ENCODE measurements around the gene AGPS. TPM values are rescaled to one million over a fixed set of nuclear protein-coding genes. Genes with fewer than 3 reads are reported as not detected.
"Not testable (repeated sequence)": the region's sequence is repeated elsewhere in the genome, so short reads cannot be mapped to it uniquely, and the experiment has no call there.

Gene AGPS
- total and polyA plus RNA-seq, 2 experiments from 2014 or later, result 22.9 to 36.7 TPM

DNA sequence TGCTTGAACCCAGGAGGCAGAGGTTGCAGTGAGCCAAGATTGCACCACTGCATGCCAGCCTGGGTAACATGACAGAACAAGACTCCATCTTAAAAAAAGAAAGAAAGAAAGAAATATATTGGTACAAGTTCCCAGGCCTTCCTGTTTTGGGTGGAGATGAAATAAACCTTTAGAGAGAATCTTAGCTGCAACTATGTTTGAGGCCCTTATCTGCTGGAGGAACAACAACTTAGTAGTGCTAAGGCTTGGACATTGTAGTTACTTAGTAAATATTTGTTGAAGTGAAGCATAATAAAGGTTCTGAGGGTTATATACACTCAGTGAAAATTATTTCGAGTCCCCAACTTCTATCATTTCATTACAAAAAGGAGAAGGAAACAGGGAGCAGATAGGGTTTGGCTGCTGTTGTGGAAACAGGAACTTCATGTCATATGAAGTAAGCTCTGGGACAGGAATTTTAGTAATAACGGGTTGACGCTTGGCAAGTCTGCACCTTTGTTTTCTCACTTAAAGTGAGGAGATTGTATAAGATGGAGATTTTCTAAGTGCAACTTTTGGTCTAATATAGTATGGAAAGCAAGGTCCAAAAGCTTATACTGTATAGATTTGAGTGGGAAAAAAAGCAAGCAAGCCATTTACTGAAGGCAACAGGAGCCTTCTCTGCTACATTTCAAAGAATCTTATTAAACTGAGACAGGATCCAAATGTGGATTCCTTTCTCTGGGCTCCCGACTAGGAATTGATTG, 40.0 kb upstream of the AGPS start:
- Histone ChIP-seq H3K79me2 (ENCODE audit: insufficient read depth) (no peaks in the 10 kb centered on the region), H3K4me2 (ENCODE audit: unreplicated experiment) (no peak overlapping the region), H3K9me2 (ENCODE audit: insufficient read depth) (no peaks in the 10 kb centered on the region), H3K9me3 (ENCODE audit: low read depth) (no peaks in the 10 kb centered on the region), H4K20me1 (ENCODE audit: insufficient read depth) (no peaks in the 10 kb centered on the region), H3K9ac (peak overlapping the region; percentile 3; the same call in 1 of the 2 replicates), H3F3A (ENCODE audit: insufficient read depth) (peaks cover 10% of the 10 kb centered on the region; the same call in 1 of the 2 replicates), H2AFZ (peak overlapping the region; percentile 41; the same call in 1 of the 2 replicates), H3K27ac (peak overlapping the region; percentile 40), H3K27me3 (replicated peaks; ENCODE audit: insufficient read depth) (no peaks in the 10 kb centered on the region), H3K4me1 (ENCODE audit: insufficient read depth) (peaks cover 12% of the 10 kb centered on the region; the same call in 1 of the 2 replicates), H3K4me3 (no peak overlapping the region), H3K36me3 (ENCODE audit: low read depth) (no peaks in the 10 kb centered on the region)
- DNase-seq, result peak; percentile 24
- TF ChIP-seq EZH2phosphoT487 (IDR thresholded peaks at IDR 0.05; ENCODE audit: insufficient read depth, low read depth) (no peak), EZH2 (IDR thresholded peaks at IDR 0.05; ENCODE audit: insufficient read depth, poor library complexity, severe bottlenecking) (no peak)
- in situ Hi-C loops (cut with MboI), result no loop called here
- 3 to 6% methylated on average over 4 of the region's 4 CpGs for WGBS, 2 experiments (ENCODE audit: low coverage in 1 of 2, low lambda C conversion rate in 2 of 2, missing lambda C conversion rate in 2 of 2)

DNA sequence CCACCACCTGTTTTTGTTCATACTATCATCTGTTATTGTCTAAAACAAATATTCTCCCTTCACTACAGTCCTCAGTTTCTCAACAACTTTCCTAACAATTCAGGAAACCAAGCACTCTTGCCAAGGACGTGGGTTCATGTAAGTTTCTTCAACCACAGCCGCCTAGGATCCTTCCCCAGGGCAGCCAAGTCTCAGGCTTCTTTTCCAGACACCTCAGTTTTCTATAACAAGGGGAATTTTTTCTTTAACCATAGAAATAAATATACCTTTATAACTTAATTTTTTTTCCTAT, 39.4 kb upstream of the AGPS start:
- in situ Hi-C loops (cut with MboI), result no loop called here
- H3K27ac ChIP-seq, result peak overlapping the region; percentile 40; the same call in 1 of the 2 replicates
- no peaks in the 10 kb centered on the region for H3K9me2 ChIP-seq (ENCODE audit: insufficient read depth)
- H3K36me3 ChIP-seq (ENCODE audit: low read depth), result no peaks in the 10 kb centered on the region
- 0 out of 2 replicates have a peak overlapping the region, but pooled peaks have one; percentile 3 for H3K9ac ChIP-seq
- peak overlapping the region; percentile 41; the same call in 1 of the 2 replicates for H2AFZ ChIP-seq
- 7 to 11% methylated on average over 2 of the region's 2 CpGs for WGBS, 2 experiments (ENCODE audit: low coverage in 1 of 2, low lambda C conversion rate in 2 of 2, missing lambda C conversion rate in 2 of 2)
- peak; percentile 43 for DNase-seq
- H3K27me3 ChIP-seq (replicated peaks; ENCODE audit: insufficient read depth), result no peaks in the 10 kb centered on the region
- peaks cover 10% of the 10 kb centered on the region; the same call in 1 of the 2 replicates for H3F3A ChIP-seq (ENCODE audit: insufficient read depth)
- H3K4me1 ChIP-seq (ENCODE audit: insufficient read depth), result peaks cover 12% of the 10 kb centered on the region; the same call in 1 of the 2 replicates
- no peaks in the 10 kb centered on the region for H3K9me3 ChIP-seq (ENCODE audit: low read depth)
- TF ChIP-seq EZH2 (IDR thresholded peaks at IDR 0.05; ENCODE audit: insufficient read depth, poor library complexity, severe bottlenecking), result no peak
- no peak for TF ChIP-seq EZH2phosphoT487 (IDR thresholded peaks at IDR 0.05; ENCODE audit: insufficient read depth, low read depth)
- no peak overlapping the region for H3K4me2 ChIP-seq (ENCODE audit: unreplicated experiment)
- H3K79me2 ChIP-seq (ENCODE audit: insufficient read depth), result no peaks in the 10 kb centered on the region
- no peaks in the 10 kb centered on the region for H4K20me1 ChIP-seq (ENCODE audit: insufficient read depth)
- H3K4me3 ChIP-seq, result no peak overlapping the region

DNA sequence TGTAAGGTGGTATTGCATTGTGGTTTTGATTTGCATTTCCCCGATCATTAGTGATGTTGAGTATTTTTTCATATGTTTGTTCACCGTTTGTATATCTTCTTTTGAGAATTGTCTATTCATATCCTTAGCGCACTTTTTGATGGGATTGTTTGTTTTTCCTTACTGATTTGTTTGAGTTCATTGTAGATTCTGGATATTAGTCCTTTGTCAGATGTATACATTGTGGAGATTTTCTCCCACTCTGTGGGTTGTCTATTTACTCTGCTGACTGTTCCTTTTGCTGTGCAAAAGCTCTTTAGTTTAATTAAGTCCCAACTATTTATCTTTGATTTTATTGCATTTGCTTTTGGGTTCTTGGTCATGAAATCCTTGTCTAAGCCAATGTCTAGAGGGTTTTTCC, 38.0 kb upstream of the AGPS start:
- H3K4me3 ChIP-seq; H3K27ac ChIP-seq; H2AFZ ChIP-seq; H4K20me1 ChIP-seq (ENCODE audit: insufficient read depth); H3K79me2 ChIP-seq (ENCODE audit: insufficient read depth); H3F3A ChIP-seq (ENCODE audit: insufficient read depth); H3K36me3 ChIP-seq (ENCODE audit: low read depth); in situ Hi-C loops (cut with MboI); H3K27me3 ChIP-seq (replicated peaks; ENCODE audit: insufficient read depth); H3K9me3 ChIP-seq (ENCODE audit: low read depth); DNase-seq; H3K9ac ChIP-seq; H3K9me2 ChIP-seq (ENCODE audit: insufficient read depth); H3K4me2 ChIP-seq (ENCODE audit: unreplicated experiment): not testable (repeated sequence)
- peaks cover 12% of the 10 kb centered on the region; the same call in 1 of the 2 replicates for H3K4me1 ChIP-seq (ENCODE audit: insufficient read depth)
- 97 to 100% methylated on average over 3 of the region's 3 CpGs for WGBS, 2 experiments (ENCODE audit: low coverage in 1 of 2, low lambda C conversion rate in 2 of 2, missing lambda C conversion rate in 2 of 2)

DNA sequence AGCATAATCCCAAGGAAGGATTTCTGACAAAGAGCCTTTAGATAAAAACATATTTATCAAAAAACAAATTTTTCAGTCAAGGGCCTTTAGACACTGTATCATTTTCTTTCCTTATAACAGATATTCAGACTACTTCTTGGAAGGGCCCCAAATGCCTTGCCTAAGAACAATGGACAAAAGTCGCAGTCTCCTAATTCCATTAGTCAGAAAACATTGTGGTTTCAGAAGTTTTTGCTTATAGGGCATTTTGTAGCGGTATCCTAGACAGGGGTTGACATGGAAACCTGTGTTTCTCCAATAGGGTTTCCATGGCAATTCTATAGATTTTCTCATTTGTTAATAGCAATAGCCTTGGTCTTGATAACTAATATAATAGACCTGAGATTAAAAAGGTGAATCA, 36.7 kb upstream of the AGPS start:
- Histone ChIP-seq H3K4me1 (ENCODE audit: insufficient read depth) (peaks cover 12% of the 10 kb centered on the region; the same call in 1 of the 2 replicates), H3K9ac (no peak overlapping the region), H3K4me3 (no peak overlapping the region), H4K20me1 (ENCODE audit: insufficient read depth) (no peaks in the 10 kb centered on the region), H3F3A (ENCODE audit: insufficient read depth) (peaks cover 10% of the 10 kb centered on the region; the same call in 1 of the 2 replicates), H3K4me2 (ENCODE audit: unreplicated experiment) (no peak overlapping the region), H3K36me3 (ENCODE audit: low read depth) (no peaks in the 10 kb centered on the region), H2AFZ (no peak overlapping the region), H3K27ac (no peak overlapping the region), H3K9me3 (ENCODE audit: low read depth) (no peaks in the 10 kb centered on the region), H3K79me2 (ENCODE audit: insufficient read depth) (no peaks in the 10 kb centered on the region), H3K9me2 (ENCODE audit: insufficient read depth) (no peaks in the 10 kb centered on the region), H3K27me3 (replicated peaks; ENCODE audit: insufficient read depth) (no peaks in the 10 kb centered on the region)
- 32 to 36% methylated on average over 2 of the region's 2 CpGs for WGBS, 2 experiments (ENCODE audit: low coverage in 1 of 2, low lambda C conversion rate in 2 of 2, missing lambda C conversion rate in 2 of 2)
- peak; percentile 60 for DNase-seq
- in situ Hi-C loops (cut with MboI), result no loop called here
- TF ChIP-seq EZH2phosphoT487 (IDR thresholded peaks at IDR 0.05; ENCODE audit: insufficient read depth, low read depth) (no peak), EZH2 (IDR thresholded peaks at IDR 0.05; ENCODE audit: insufficient read depth, poor library complexity, severe bottlenecking) (no peak)

Measured in GM23248 (cell line).